Measurements from ENCODE around the gene IZUMO4.
"Not testable (repeated sequence)": the region's sequence is repeated elsewhere in the genome, so short reads cannot be mapped to it uniquely, and the experiment has no call there.

IZUMO4 gene

GRCh38 chr19:2129022-2129421, 32.3 kb downstream of the IZUMO4 start:
- no peak for DNase-seq

GRCh38 chr19:2129486-2129885, 32.8 kb downstream of the IZUMO4 start:
- no peak for DNase-seq

- DNase-seq, result no peak
These were observed 33.4 kb downstream of the IZUMO4 start for GRCh38 chr19:2129892-2130770.

- DNase-seq, result not testable (repeated sequence)
These were observed 34.6 kb downstream of the IZUMO4 start for GRCh38 chr19:2131012-2131975.

GRCh38 chr19:2132191-2132590, 35.5 kb downstream of the IZUMO4 start:
- DNase-seq, result no peak

GRCh38 chr19:2132731-2133490, 36.2 kb downstream of the IZUMO4 start:
- DNase-seq, result no peak

GRCh38 chr19:2135474-2136402, 39.0 kb downstream of the IZUMO4 start:
- no peak for DNase-seq

- DNase-seq, result no peak
These were observed 40.1 kb downstream of the IZUMO4 start for GRCh38 chr19:2136796-2137195.

GRCh38 chr19:2138061-2138728, 41.5 kb downstream of the IZUMO4 start:
- DNase-seq, result no peak

- DNase-seq, result no peak
These were observed 42.8 kb downstream of the IZUMO4 start for GRCh38 chr19:2139385-2140137.

GRCh38 chr19:2140138-2140569, 43.4 kb downstream of the IZUMO4 start:
- DNase-seq, result no peak

- no peak for DNase-seq
These were observed 45.6 kb downstream of the IZUMO4 start for GRCh38 chr19:2142173-2142829.

- no peak for DNase-seq
These were observed 47.5 kb downstream of the IZUMO4 start for GRCh38 chr19:2144190-2144589.

- peak in 1 of 2 donors; percentile 43 for DNase-seq
These were observed 49.1 kb downstream of the IZUMO4 start for GRCh38 chr19:2145831-2146241.

- DNase-seq, result no peak
These were observed 51.9 kb downstream of the IZUMO4 start for GRCh38 chr19:2148482-2149135.

All from inflammatory macrophage (primary cell).